ENCODE data around the gene FOXD1.

DNA sequence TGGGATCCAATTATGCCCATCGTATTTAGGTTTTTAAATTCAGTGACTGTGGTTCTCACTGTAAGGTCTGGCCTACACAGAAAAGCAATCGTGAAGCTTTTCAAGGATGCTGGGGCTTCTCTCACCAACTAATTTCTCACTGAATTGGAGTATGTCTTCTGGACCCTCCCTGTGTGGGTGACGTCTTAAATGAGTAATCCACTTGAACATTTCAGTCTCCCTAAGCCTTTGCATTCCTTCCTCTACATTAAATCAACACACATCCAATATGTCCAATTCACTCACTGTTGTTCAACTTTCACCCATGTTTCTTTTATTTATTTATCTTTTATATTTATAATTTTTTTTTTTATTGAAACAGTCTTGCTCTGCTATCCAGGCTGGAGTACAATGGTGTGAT lies 37.1 kb upstream of the FOXD1 start:
- TF ChIP-seq EZH2 (IDR thresholded peaks at IDR 0.05; ENCODE audit: borderline replicate concordance) (no peak), EZH2phosphoT487 (IDR thresholded peaks at IDR 0.05; ENCODE audit: low read depth, severe bottlenecking, unreplicated experiment) (no peak)

Data from hepatocyte (in vitro differentiated cells).